Measurements from ENCODE around the gene UBXN7. TPM values are rescaled to one million over a fixed set of nuclear protein-coding genes. Genes with fewer than 3 reads are reported as not detected.
"Not testable (repeated sequence)": the region's sequence is repeated elsewhere in the genome, so short reads cannot be mapped to it uniquely, and the experiment has no call there.

The UBXN7 gene
- total RNA-seq, 1 donor from 2014 or later, result 18.5 TPM

GRCh38 chr3:196358540-196358939 is 73.7 kb downstream of the UBXN7 start:
- DNase-seq (ENCODE audit: low spot score); ATAC-seq: not testable (repeated sequence)

- DNase-seq (ENCODE audit: low spot score) (no peak), ATAC-seq (no peak)
Measured at GRCh38 chr3:196357905-196358304, 74.3 kb downstream of the UBXN7 start.

GRCh38 chr3:196356556-196356955 is 75.7 kb downstream of the UBXN7 start:
- ATAC-seq (no peak), DNase-seq (ENCODE audit: low spot score) (no peak)

- no peak for DNase-seq (ENCODE audit: low spot score)
- ATAC-seq, result no peak
Measured at GRCh38 chr3:196355668-196356067, 76.6 kb downstream of the UBXN7 start.

GRCh38 chr3:196354132-196354531 is 78.1 kb downstream of the UBXN7 start:
- ATAC-seq (no peak), DNase-seq (ENCODE audit: low spot score) (no peak)

GRCh38 chr3:196351541-196351940 is 80.7 kb downstream of the UBXN7 start:
- ATAC-seq (no peak), DNase-seq (ENCODE audit: low spot score) (no peak)

- no peak for ATAC-seq
- DNase-seq (ENCODE audit: low spot score), result no peak
Measured at GRCh38 chr3:196350067-196350466, 82.2 kb downstream of the UBXN7 start.

GRCh38 chr3:196348698-196349097 is 83.5 kb downstream of the UBXN7 start:
- DNase-seq (ENCODE audit: low spot score) (no peak), ATAC-seq (no peak)

GRCh38 chr3:196344663-196345062 is 87.6 kb downstream of the UBXN7 start:
- DNase-seq (ENCODE audit: low spot score) (no peak), ATAC-seq (no peak)

GRCh38 chr3:196343917-196344316 is 88.3 kb downstream of the UBXN7 start:
- DNase-seq (ENCODE audit: low spot score); ATAC-seq: not testable (repeated sequence)

- DNase-seq (ENCODE audit: low spot score) (no peak), ATAC-seq (no peak)
Measured at GRCh38 chr3:196341137-196341536, 91.1 kb downstream of the UBXN7 start.

- DNase-seq (ENCODE audit: low spot score) (no peak), ATAC-seq (no peak)
Measured at GRCh38 chr3:196340466-196340865, 91.8 kb downstream of the UBXN7 start.

- ATAC-seq (no peak), DNase-seq (ENCODE audit: low spot score) (no peak)
Measured at GRCh38 chr3:196339493-196340254, 92.6 kb downstream of the UBXN7 start.

- no peak for ATAC-seq
- DNase-seq (ENCODE audit: low spot score), result no peak
Measured at GRCh38 chr3:196339044-196339443, 93.2 kb downstream of the UBXN7 start.

GRCh38 chr3:196336319-196337145 is 95.7 kb downstream of the UBXN7 start:
- DNase-seq (ENCODE audit: low spot score), result no peak
- no peak for ATAC-seq

- DNase-seq (ENCODE audit: low spot score) (no peak), ATAC-seq (no peak)
Measured at GRCh38 chr3:196335503-196335948, 96.7 kb downstream of the UBXN7 start.

- ATAC-seq (no peak), DNase-seq (ENCODE audit: low spot score) (no peak)
Measured at GRCh38 chr3:196334982-196335381, 97.2 kb downstream of the UBXN7 start.

- ATAC-seq, result no peak
- no peak for DNase-seq (ENCODE audit: low spot score)
Measured at GRCh38 chr3:196332168-196332567, 100.1 kb downstream of the UBXN7 start.

- DNase-seq (ENCODE audit: low spot score) (no peak), ATAC-seq (no peak)
Measured at GRCh38 chr3:196327405-196327804, 104.8 kb downstream of the UBXN7 start.

GRCh38 chr3:196326936-196327335 is 105.3 kb downstream of the UBXN7 start:
- DNase-seq (ENCODE audit: low spot score) (no peak), ATAC-seq (no peak)

GRCh38 chr3:196323691-196324090 is 108.5 kb downstream of the UBXN7 start:
- no peak for ATAC-seq
- no peak for DNase-seq (ENCODE audit: low spot score)

GRCh38 chr3:196323016-196323415 is 109.2 kb downstream of the UBXN7 start:
- DNase-seq (ENCODE audit: low spot score) (no peak), ATAC-seq (no peak)

All from left lobe of liver (tissue), 2 donors.